Karpas-422 (cell line): Measurements from ENCODE around the gene SBF1. TPM values are rescaled to one million over a fixed set of nuclear protein-coding genes. Genes with fewer than 3 reads are reported as not detected.
"Not testable (repeated sequence)": the region's sequence is repeated elsewhere in the genome, so short reads cannot be mapped to it uniquely, and the experiment has no call there.

Experiments
- DNase-seq: peaks from one replicate; pipeline ENCODE4 v3.0.0-alpha.2; 2015
- H2AFZ ChIP-seq: fragments of 200-600 bp; sonication (generic); 2 replicates; pipeline ENCODE4 v1.6.1; 2014; ENCODE audit warnings: antibody characterized with exemption, low read length, mixed read lengths
- H3K27ac ChIP-seq: fragments of 200-600 bp; sonication (generic); 2 replicates; pipeline ENCODE4 v1.5.1; 2014; ENCODE audit warnings: mild to moderate bottlenecking, low read length, moderate library complexity
- H3K27me3 ChIP-seq: fragments of 200-600 bp; sonication (generic); 2 replicates; pipeline ENCODE4 v1.6.1; 2014; ENCODE audit warnings: low read length, mixed read lengths
- H3K36me3 ChIP-seq: fragments of 200-600 bp; sonication (generic); 2 replicates; pipeline ENCODE4 v1.6.1; 2014; ENCODE audit warnings: low read length, mixed read lengths; ENCODE audit not compliant: insufficient read depth
- H3K4me1 ChIP-seq: fragments of 200-600 bp; sonication (generic); 2 replicates; pipeline ENCODE4 v1.6.1; 2014; ENCODE audit warnings: mild to moderate bottlenecking, low read length, mixed read lengths
- H3K4me2 ChIP-seq: fragments of 200-600 bp; sonication (generic); 2 replicates; pipeline ENCODE4 v1.6.1; 2014; ENCODE audit warnings: low read length, low read depth, mild to moderate bottlenecking; ENCODE audit not compliant: poor library complexity, severe bottlenecking
- H3K4me3 ChIP-seq: fragments of 200-600 bp; sonication (generic); 2 replicates; pipeline ENCODE4 v1.5.1; 2014; ENCODE audit warnings: mild to moderate bottlenecking, antibody characterized with exemption, low read length, mixed read lengths
- H3K79me2 ChIP-seq: fragments of 200-600 bp; sonication (generic); 2 replicates; pipeline ENCODE4 v1.6.1; 2014; ENCODE audit warnings: mild to moderate bottlenecking, low read length, mixed read lengths
- H3K9ac ChIP-seq: fragments of 200-600 bp; sonication (generic); 2 replicates; pipeline ENCODE4 v1.6.0; 2014; ENCODE audit warnings: low read length
- H3K9me2 ChIP-seq: fragments of 200-600 bp; sonication (generic), shearing (Covaris generic); replicated peaks from 2 replicates; pipeline ENCODE4 v1.6.0; 2014; ENCODE audit warnings: mild to moderate bottlenecking, low read length, moderate library complexity; ENCODE audit not compliant: insufficient read depth
- H3K9me3 ChIP-seq: fragments of 300-700, 200-600 bp; sonication (generic); 2 replicates; pipeline ENCODE4 v1.6.1; 2014; ENCODE audit warnings: low read length, mixed read lengths
- H4K20me1 ChIP-seq: fragments of 200-600 bp; sonication (generic); 2 replicates; pipeline ENCODE4 v1.6.1; 2014; ENCODE audit warnings: mild to moderate bottlenecking, antibody characterized with exemption, low read length, low read depth; ENCODE audit not compliant: insufficient read depth
- total RNA-seq: library from RNA; depleted of rRNA; stranded (reverse); fragments of >200 nt; shearing (Covaris generic); gene quantifications from 2 replicates; pipeline ENCODE4 v1.2.3, GENCODE V29; 2014; ENCODE audit warnings: low replicate concordance

SBF1 gene
- total RNA-seq, 1 experiment from 2014 or later = 33.5 TPM

DNA sequence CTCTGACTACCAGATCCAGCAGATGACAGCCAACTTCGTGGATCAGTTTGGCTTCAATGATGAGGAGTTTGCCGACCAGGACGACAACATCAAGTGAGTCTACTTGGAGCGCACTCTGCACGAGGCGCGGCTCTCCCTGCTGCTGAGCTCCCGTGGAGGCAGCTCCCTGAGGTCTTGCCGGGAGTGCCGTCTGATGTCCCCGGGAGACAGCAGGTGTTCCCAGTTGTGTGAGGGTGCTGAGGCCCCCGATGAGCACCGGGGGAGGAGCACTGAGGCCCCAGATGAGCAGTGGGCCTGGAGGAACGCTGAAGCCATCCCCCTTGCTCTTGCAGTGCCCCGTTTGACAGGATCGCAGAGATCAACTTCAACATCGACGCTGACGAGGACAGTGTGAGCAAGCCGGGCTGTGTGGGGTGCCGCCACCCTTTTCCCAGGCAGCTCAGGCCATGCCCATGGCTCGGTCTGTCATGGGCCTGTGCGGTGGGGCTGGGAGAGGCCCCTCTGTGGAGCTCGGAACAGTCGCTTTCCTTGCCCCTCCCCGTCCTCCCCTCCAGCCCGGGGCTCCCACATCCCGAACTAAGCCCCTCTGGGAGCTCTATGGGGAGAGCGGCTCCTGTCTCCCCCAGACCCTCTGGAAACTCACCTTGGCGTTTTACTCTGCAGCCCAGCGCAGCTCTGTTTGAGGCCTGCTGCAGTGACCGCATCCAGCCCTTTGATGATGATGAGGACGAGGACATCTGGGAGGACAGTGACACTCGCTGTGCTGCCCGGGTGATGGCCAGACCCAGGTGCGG lies 37.1 kb downstream of the SBF1 start:
- Histone ChIP-seq H3K27ac (no peak overlapping the region), H3K9me3 (no peaks in the 10 kb centered on the region), H3K9ac (no peak overlapping the region), H3K36me3 (0 out of 2 replicates have a peak, but pooled peaks cover 3% of the 10 kb centered on the region), H3K4me1 (no peaks in the 10 kb centered on the region), H3K4me2 (no peak overlapping the region), H3K4me3 (no peak overlapping the region), H4K20me1 (no peaks in the 10 kb centered on the region), H3K79me2 (no peaks in the 10 kb centered on the region), H3K9me2 (no peaks in the 10 kb centered on the region), H3K27me3 (no peaks in the 10 kb centered on the region), H2AFZ (no peak overlapping the region)
- DNase-seq = no peak

DNA sequence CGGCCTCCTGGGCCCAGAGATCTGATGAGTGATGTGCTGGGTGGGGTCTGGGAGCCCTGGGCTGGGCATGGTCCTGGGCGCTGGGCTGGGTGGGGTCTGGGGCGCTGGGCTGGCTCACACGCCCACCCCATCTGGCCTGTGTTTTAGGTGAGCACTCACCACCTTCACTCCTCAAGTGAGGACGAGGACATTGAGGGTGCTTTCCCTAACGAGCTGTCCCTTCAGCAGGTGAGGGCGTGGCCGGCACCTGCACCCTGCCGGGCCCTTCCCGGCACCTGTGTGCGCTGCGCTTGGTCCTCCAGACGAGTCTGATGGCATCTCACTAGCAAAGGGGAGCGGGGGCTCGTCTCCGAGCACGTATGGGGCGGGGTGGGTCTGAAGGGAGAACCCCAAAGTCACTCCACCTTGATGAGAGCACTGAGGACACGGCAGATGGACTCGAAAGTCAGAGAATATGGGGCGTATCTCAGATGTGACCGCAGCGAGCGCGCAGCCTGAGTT lies 37.9 kb downstream of the SBF1 start:
- H3K27ac ChIP-seq = no peak overlapping the region
- no peak overlapping the region for H3K9ac ChIP-seq
- H3K4me2 ChIP-seq = no peak overlapping the region
- no peak overlapping the region for H2AFZ ChIP-seq
- 0 out of 2 replicates have a peak, but pooled peaks cover 3% of the 10 kb centered on the region for H3K36me3 ChIP-seq
- no peak for DNase-seq
- no peak overlapping the region for H3K4me3 ChIP-seq
- no peaks in the 10 kb centered on the region for H3K9me2 ChIP-seq
- no peaks in the 10 kb centered on the region for H3K4me1 ChIP-seq
- no peaks in the 10 kb centered on the region for H3K79me2 ChIP-seq
- no peaks in the 10 kb centered on the region for H3K9me3 ChIP-seq
- no peaks in the 10 kb centered on the region for H3K27me3 ChIP-seq
- H4K20me1 ChIP-seq = no peaks in the 10 kb centered on the region

- DNase-seq = no peak
- Histone ChIP-seq H3K27ac (no peak overlapping the region), H2AFZ (no peak overlapping the region), H3K79me2 (no peaks in the 10 kb centered on the region), H3K9me3 (no peaks in the 10 kb centered on the region), H3K4me2 (no peak overlapping the region), H4K20me1 (no peaks in the 10 kb centered on the region), H3K27me3 (no peaks in the 10 kb centered on the region), H3K9ac (no peak overlapping the region), H3K4me1 (no peaks in the 10 kb centered on the region), H3K36me3 (0 out of 2 replicates have a peak, but pooled peaks cover 3% of the 10 kb centered on the region), H3K9me2 (no peaks in the 10 kb centered on the region), H3K4me3 (no peak overlapping the region)
Observed at GRCh38 chr22:50436015-50436830, 38.6 kb downstream of the SBF1 start.

DNA sequence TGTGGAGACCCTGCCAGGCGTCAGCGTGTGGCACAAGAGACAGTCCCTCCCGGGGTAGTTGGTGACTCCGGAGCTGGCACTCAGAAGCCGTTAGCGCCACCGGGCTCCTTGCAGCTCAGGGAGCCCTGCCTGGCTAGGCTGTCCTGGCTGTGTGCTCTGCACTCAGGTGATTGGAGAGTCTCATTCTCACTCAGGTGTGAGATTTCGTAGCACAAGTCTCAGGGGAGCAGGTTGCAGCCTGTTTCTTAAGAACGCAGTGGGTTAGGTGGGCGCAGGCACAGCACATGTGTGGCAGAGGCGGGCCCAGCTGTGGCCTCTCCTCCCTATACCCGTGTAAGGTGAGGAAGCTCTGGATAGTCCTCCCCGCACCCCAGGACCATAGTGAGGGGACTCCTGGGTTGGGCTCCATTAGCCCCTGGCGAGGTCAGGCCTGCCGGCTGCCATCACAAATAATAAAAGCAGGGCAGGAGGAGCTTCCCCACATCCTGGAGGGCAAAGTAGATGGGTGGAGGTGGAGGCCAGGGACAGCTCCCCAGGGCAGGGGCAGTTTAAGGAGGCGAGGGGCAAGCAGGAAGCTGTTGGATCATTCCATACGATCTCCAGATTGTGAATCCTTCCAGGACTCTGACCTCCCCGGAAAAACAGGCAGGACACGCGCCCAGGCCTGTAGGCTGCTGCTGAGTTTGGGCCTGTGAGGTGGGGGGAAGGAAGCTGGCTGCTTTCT lies 39.4 kb downstream of the SBF1 start:
- Histone ChIP-seq H2AFZ (no peak overlapping the region), H3K27ac (no peak overlapping the region), H3K4me3 (no peak overlapping the region), H4K20me1 (no peaks in the 10 kb centered on the region), H3K36me3 (0 out of 2 replicates have a peak, but pooled peaks cover 2% of the 10 kb centered on the region), H3K9ac (no peak overlapping the region), H3K9me3 (no peaks in the 10 kb centered on the region), H3K79me2 (no peaks in the 10 kb centered on the region), H3K27me3 (no peaks in the 10 kb centered on the region), H3K4me1 (no peaks in the 10 kb centered on the region), H3K4me2 (no peak overlapping the region), H3K9me2 (no peaks in the 10 kb centered on the region)
- DNase-seq = no peak

DNA sequence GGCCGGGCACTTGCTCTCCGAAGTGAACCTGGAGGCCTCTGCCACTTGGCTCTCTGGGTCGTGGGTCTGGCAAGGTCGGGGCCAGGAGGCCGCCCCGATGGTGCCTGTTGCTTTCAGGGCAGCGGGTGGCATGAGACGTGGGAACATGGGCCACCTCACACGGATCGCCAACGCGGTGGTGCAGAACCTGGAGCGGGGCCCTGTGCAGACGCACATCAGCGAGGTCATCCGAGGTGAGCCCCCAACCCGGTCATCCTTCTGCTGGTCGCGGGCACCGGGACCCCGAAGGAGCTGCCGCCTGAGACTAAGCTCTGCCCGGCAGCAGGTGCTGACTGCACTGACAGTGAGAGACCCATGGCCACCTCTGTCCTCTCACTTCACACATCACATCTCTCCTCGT lies 40.0 kb downstream of the SBF1 start:
- no peaks in the 10 kb centered on the region for H3K79me2 ChIP-seq
- no peaks in the 10 kb centered on the region for H3K36me3 ChIP-seq

DNA sequence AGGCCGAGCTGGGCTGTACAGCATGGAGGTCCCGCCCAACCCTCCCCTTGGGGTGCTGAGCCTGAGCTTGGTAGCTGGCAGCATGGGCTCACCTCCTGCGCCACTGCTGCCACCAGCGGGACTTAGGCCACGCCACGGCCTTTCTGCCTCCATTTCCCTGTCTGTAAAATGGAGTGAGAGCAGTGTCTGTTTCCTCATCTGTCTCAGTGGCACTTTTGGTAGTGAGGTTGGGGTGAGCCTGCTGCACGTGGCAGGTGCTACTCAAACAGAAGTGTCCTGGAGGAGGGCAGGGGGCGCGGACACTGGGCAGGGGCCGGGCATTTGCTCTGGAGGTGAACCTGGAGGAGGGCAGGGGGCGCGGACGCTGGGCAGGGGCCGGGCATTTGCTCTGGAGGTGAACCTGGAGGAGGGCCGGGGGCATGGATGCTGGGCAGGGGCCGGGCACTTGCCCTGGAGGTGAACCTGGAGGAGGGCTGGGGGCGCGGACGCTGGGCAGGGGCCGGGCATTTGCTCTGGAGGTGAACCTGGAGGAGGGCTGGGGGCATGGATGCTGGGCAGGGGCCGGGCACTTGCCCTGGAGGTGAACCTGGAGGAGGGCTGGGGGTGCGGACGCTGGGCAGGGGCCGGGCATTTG lies 41.8 kb downstream of the SBF1 start:
- not testable (repeated sequence) for H4K20me1 ChIP-seq, H3K9ac ChIP-seq, H3K4me1 ChIP-seq, H3K27me3 ChIP-seq, H3K27ac ChIP-seq, H3K36me3 ChIP-seq, H2AFZ ChIP-seq, H3K79me2 ChIP-seq, H3K9me3 ChIP-seq, H3K4me3 ChIP-seq, H3K4me2 ChIP-seq, DNase-seq, H3K9me2 ChIP-seq

More for the DNA sequence above, 40.0 kb downstream of the SBF1 start:
- H2AFZ ChIP-seq = no peak overlapping the region
- no peaks in the 10 kb centered on the region for H3K4me1 ChIP-seq
- no peak overlapping the region for H3K4me2 ChIP-seq
- H3K9ac ChIP-seq = no peak overlapping the region
- H3K27me3 ChIP-seq = no peaks in the 10 kb centered on the region
- H3K9me3 ChIP-seq = no peaks in the 10 kb centered on the region
- no peak overlapping the region for H3K4me3 ChIP-seq
- no peak for DNase-seq
- no peaks in the 10 kb centered on the region for H3K9me2 ChIP-seq
- H3K27ac ChIP-seq = no peak overlapping the region
- no peaks in the 10 kb centered on the region for H4K20me1 ChIP-seq

- Histone ChIP-seq H3K79me2 (0 out of 2 replicates have a peak, but pooled peaks cover 3% of the 10 kb centered on the region), H3K36me3 (peaks cover 6% of the 10 kb centered on the region; the same call in 1 of the 2 replicates), H3K4me1 (no peaks in the 10 kb centered on the region), H4K20me1 (no peaks in the 10 kb centered on the region), H3K9me3 (no peaks in the 10 kb centered on the region), H2AFZ (no peak overlapping the region), H3K4me2 (no peak overlapping the region), H3K9me2 (no peaks in the 10 kb centered on the region), H3K4me3 (no peak overlapping the region), H3K9ac (no peak overlapping the region), H3K27me3 (no peaks in the 10 kb centered on the region), H3K27ac (no peak overlapping the region)
- no peak for DNase-seq
Observed at GRCh38 chr22:50432131-50432876, 42.5 kb downstream of the SBF1 start.
